ENCODE measurements around the gene ANP32A.
A peak's percentile ranks its signal among the peaks of the same experiment; 100 is the strongest.
"Not testable (repeated sequence)": the region's sequence is repeated elsewhere in the genome, so short reads cannot be mapped to it uniquely, and the experiment has no call there.

ANP32A gene

GRCh38 chr15:68781766-68782588, 38.7 kb downstream of the ANP32A start:
- DNase-seq, result peak; percentile 28

GRCh38 chr15:68781217-68781616, 39.5 kb downstream of the ANP32A start:
- no peak for DNase-seq

GRCh38 chr15:68778876-68779275, 41.8 kb downstream of the ANP32A start:
- DNase-seq, result no peak

GRCh38 chr15:68776477-68777270, 44.0 kb downstream of the ANP32A start:
- no peak for DNase-seq

- no peak for DNase-seq
These were observed 44.8 kb downstream of the ANP32A start for GRCh38 chr15:68775671-68776476.

- no peak for DNase-seq
These were observed 45.5 kb downstream of the ANP32A start for GRCh38 chr15:68775236-68775577.

GRCh38 chr15:68774521-68775235, 46.0 kb downstream of the ANP32A start:
- no peak for DNase-seq

GRCh38 chr15:68774120-68774519, 46.6 kb downstream of the ANP32A start:
- DNase-seq, result no peak

- no peak for DNase-seq
These were observed 47.7 kb downstream of the ANP32A start for GRCh38 chr15:68773036-68773435.

- DNase-seq, result no peak
These were observed 50.5 kb downstream of the ANP32A start for GRCh38 chr15:68770216-68770615.

- DNase-seq, result no peak
These were observed 51.0 kb downstream of the ANP32A start for GRCh38 chr15:68769702-68770101.

- DNase-seq, result no peak
These were observed 52.4 kb downstream of the ANP32A start for GRCh38 chr15:68768321-68768720.

GRCh38 chr15:68767833-68768232, 52.9 kb downstream of the ANP32A start:
- DNase-seq, result no peak

GRCh38 chr15:68765602-68766368, 54.9 kb downstream of the ANP32A start:
- no peak for DNase-seq

- no peak for DNase-seq
These were observed 56.6 kb downstream of the ANP32A start for GRCh38 chr15:68764090-68764489.

- no peak for DNase-seq
These were observed 57.6 kb downstream of the ANP32A start for GRCh38 chr15:68763063-68763462.

GRCh38 chr15:68759982-68760579, 60.6 kb downstream of the ANP32A start:
- not testable (repeated sequence) for DNase-seq

GRCh38 chr15:68755731-68756130, 65.0 kb downstream of the ANP32A start:
- DNase-seq, result no peak

- no peak for DNase-seq
These were observed 69.1 kb downstream of the ANP32A start for GRCh38 chr15:68751622-68752021.

GRCh38 chr15:68749793-68750192, 70.9 kb downstream of the ANP32A start:
- DNase-seq, result no peak

GRCh38 chr15:68749365-68749764, 71.3 kb downstream of the ANP32A start:
- no peak for DNase-seq
